GM18858 (cell line): ENCODE measurements around the gene P4HA1.

Experiments
- ATAC-seq: cut with Tn5 transposase; IDR thresholded peaks from one replicate; pipeline ENCODE4 v1.9.1; 2021; ENCODE audit not compliant: unreplicated experiment

P4HA1 gene

DNA sequence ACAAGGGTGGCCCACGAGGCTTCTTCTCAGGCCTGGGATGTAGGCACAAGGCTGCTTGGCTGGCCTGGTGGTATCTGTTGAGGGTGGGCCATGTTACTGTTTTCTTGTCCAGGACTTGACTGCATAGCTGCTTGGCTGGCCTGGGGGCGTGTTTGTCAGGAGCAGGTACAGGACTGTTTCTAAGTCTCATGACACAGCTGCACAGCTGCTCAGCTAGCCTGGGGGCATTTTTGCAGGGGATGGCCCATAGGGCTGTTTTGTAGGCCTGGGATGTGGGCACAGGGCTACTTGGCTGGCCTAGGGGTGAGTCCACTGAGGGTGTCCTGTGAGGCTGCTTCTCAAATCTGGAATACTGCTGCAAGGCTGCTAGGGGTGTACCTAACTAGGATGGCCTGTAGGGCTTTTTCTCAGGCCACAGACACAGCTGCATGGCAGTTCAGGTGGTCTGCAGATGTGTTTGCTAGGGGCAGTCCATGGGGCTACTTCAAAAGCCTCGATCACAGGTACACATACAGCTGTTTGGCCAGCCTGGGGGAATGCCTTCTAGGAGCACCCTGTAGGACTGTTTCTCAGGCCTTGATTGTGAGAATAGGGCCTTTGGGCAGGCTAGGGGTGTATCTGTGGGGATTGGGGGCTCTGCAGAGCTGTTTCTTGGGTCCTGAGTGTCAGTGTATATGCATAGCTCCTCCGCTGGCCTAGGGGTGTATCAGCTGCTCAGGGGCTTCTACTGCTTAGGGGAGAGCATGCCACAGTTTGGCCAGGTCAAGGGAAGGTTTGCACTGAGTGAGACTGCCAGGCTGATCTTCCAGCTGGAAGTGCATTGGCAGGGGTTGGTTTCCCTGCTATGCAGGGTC lies 115.4 kb downstream of the P4HA1 start:
- no peak for ATAC-seq

DNA sequence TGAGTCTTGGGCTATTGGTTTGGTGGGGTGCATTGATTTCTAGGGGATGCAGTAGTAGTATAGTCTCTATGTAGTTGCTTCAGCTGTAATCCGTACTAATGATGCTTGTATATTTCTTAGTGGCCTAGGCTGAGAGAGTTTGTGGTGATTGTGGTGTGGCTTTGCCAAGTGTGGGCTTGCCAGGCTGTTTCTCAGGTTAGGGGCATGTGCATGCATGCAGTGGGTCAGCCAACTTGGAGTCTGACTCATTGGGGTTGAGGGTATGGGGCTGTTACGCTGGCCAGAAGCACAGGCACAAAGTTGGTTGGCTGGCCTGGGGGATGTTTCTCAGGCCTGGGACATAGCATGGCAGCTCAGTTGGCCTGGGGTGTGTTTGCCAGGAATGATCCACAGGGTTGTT lies 116.3 kb downstream of the P4HA1 start:
- no peak for ATAC-seq

DNA sequence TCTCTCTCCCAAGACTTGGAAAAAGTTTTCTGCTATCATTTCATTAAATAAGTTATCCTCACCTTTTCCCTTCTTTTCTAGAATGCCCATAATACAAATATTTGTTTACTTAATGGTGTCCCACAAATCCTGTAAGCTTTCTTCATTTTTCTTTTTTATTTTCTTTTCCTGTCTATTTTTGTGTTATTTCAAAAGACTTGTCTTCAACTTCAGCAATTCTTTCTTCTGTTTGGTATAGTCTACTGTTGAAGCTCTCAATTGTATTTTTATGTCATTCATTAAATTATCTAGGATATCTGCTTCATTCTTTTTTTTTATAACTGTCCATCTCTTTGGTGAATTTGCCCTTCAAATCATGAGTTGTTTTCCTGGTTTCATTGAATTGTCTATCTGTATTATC lies 117.0 kb downstream of the P4HA1 start:
- no peak for ATAC-seq

- ATAC-seq = no peak
These were observed 119.8 kb downstream of the P4HA1 start for GRCh38 chr10:72976886-72977285.
